ENCODE results near the gene TLCD1. TPM values are rescaled to one million over a fixed set of nuclear protein-coding genes. Genes with fewer than 3 reads are reported as not detected.
"Not testable (repeated sequence)": the region's sequence is repeated elsewhere in the genome, so short reads cannot be mapped to it uniquely, and the experiment has no call there.

TLCD1 gene
- total RNA-seq, 1 donor from 2014 or later, result 2.6 TPM

- DNase-seq; intact Hi-C loops (cut with micrococcal nuclease); ATAC-seq: not testable (repeated sequence)
Observed at GRCh38 chr17:28735913-28736769, 10.1 kb upstream of the TLCD1 start.

DNA sequence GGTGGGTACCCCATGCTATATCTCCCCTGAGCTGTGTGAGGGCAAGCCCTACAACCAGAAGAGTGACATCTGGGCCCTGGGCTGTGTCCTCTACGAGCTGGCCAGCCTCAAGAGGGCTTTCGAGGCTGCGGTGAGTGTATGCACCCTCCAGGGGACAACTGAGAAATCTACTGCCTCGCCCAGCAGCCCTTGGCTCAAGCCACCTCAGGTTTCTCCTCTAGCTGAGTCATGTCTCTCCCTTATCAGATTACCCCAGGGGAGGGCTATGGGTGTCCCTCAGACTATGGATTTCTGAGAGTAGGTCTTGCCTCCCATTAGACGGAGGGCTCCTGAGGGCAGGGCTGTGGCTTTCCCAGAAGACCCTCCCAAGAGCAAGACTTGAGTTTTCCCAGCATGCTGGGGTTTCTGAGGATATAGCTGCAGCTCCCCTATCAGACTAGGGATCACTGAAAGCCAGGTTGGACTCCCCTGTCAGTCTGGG, 9.2 kb upstream of the TLCD1 start:
- intact Hi-C loops (cut with micrococcal nuclease), result no loop called here
- no peak for ATAC-seq
- no peak for DNase-seq

DNA sequence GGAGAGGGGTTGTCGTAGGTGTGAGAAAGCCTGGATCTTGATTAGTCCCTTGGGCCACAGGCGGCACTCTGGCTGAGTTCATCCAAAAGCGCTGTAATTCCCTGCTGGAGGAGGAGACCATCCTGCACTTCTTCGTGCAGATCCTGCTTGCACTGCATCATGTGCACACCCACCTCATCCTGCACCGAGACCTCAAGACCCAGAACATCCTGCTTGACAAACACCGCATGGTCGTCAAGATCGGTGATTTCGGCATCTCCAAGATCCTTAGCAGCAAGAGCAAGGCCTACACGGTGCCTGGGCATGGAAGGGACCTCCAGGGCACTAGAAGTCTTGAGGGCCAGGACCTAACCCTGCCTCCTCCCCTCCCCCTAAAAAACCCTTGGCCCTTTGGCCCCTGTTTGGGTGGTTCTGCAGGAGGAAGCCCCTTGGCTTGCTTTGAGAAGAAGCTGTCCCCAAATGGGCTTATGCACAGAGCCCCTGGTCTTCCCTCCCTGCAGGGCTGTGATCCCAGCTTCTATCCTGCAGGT, 8.7 kb upstream of the TLCD1 start:
- DNase-seq (no peak), ATAC-seq (no peak)
- intact Hi-C loops (cut with micrococcal nuclease), result no loop called here

- ATAC-seq (no peak), DNase-seq (no peak)
- intact Hi-C loops (cut with micrococcal nuclease), result no loop called here
Observed at GRCh38 chr17:28733346-28733745, 7.3 kb upstream of the TLCD1 start.

GRCh38 chr17:28729950-28730330, 3.9 kb upstream of the TLCD1 start:
- intact Hi-C loops (cut with micrococcal nuclease), result loop anchor here (2.0 kb wide), 1 partner anchor 21 kb away; no protein-coding TSS in a partner anchor
- no peak for DNase-seq
- no peak for ATAC-seq

DNA sequence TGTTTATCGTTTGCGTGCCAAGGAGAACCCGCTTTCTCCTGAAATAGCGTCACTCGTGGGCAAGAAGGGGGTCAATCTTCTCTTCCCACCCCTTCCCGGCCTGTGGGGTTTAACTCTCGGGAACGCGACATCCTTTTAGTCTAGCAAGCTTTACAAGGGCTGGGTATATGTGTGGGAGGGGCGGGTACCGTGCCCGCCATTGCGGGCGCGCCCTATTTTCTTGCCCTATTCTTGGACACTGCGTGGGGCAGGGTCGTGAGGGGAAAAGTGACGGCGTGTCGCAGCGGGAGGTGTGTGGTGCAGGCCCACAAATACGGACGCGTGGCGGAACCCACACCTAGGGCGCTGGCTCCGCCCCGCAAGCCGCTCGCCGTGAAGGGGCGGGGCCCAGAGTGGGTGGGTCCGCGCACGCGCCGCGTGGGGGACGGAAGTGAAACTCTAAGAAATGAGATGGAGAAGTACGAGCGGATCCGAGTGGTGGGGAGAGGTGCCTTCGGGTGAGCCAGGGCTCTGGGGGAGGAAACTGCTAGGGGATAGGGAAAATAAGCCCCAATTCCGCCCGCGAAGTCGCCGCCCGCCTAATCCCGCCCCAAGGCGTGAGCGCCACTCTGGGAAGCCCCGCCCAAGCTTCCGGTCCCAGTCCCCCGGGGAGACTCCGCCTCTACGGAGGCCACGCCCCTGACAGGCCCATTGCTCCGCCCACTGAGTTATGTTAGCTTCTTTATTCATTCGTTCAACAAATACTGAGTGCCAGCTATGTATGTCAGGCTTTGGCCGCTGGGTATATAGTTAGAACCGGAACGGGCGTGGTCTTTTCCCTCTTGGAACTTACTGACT, 2.5 kb upstream of the TLCD1 start, which contains the start of gene NEK8:
Gene NEK8 (plus strand): TSS at position 425 of the 837 bp plus-strand sequence. CDS start 26 bp downstream, at position 451.
- intact Hi-C loops (cut with micrococcal nuclease), result loop anchor here (2.0 kb wide), 1 partner anchor 22 kb away; no protein-coding TSS in a partner anchor
- DNase-seq (peak; percentile 97), ATAC-seq (peak; percentile 77)

- ATAC-seq (peak; percentile 79), DNase-seq (peak; percentile 95)
- intact Hi-C loops (cut with micrococcal nuclease), result no loop called here
Observed at GRCh38 chr17:28726627-28727491, 826 bp upstream of the TLCD1 start.

DNA sequence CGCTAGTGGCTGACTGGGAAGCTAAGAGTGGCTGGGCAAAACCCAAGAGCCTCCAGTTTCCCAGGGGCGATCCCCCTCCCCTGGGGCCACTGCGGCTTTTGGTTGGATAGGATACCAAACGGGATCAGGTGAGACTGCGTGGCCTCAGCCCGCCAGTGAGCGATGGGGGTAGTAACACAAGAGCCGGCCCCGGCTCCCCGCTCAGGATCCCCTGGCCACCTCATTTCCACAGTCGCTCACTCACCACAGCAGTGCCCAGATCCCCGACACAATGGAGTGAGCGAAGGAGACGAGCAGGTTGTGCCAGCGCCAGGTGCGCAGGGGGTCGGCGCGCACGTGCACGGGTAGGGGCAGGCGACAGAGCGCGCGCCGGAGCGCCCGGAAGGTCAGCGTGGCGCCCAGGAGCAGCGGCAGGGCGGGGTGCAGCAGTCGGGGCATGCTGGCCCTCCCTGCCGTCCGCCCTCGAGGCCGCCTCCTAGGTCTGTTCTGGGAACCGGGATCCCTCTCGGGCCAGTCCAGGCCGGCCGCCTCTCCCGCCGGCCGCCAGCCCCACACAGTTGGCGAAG, 290 bp downstream of the TLCD1 start:
- DNase-seq (peak; percentile 83), ATAC-seq (no peak)
- intact Hi-C loops (cut with micrococcal nuclease), result no loop called here

GRCh38 chr17:28725166-28725659, 820 bp downstream of the TLCD1 start:
- no peak for DNase-seq
- no peak for ATAC-seq
- intact Hi-C loops (cut with micrococcal nuclease), result no loop called here

GRCh38 chr17:28724500-28725165, 1.4 kb downstream of the TLCD1 start:
- peak; percentile 12 for DNase-seq
- ATAC-seq, result no peak
- intact Hi-C loops (cut with micrococcal nuclease), result no loop called here

GRCh38 chr17:28723836-28724499, 2.1 kb downstream of the TLCD1 start:
- intact Hi-C loops (cut with micrococcal nuclease); DNase-seq; ATAC-seq: not testable (repeated sequence)

DNA sequence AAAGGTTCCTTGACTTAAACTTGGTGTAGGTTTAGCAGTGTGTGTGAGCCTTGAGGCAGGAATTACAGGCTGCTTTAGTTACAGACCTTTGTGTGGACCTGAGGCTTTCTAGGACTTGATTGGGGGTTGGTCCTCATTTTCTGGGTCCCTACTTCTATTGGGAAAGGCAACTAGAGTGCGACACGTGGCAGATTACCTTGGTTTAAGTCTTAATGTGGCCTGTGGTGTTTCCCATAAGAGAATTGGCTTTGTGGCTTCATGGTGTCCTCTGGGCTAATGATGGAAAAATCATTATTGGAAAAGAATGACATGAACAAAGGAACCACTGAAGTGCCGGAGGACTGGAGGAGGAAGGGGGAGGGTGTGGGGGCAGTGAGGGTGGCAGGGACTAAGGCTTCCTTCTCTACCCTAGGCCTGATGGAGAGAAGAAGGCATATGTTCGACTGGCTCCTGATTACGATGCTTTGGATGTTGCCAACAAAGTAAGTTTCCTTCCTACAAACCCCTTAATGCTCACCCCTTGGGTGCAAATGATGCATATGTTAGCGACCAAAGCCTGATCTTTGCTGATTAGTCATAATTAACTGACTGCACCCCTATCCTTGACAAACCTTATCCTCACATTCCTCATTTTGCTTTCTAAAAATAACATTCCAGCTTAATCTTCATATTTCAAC, 2.7 kb downstream of the TLCD1 start:
- DNase-seq (no peak), ATAC-seq (no peak)
- intact Hi-C loops (cut with micrococcal nuclease), result no loop called here

GRCh38 chr17:28722417-28723158, 3.4 kb downstream of the TLCD1 start:
- intact Hi-C loops (cut with micrococcal nuclease), result no loop called here
- no peak for ATAC-seq
- DNase-seq, result no peak

- ATAC-seq; intact Hi-C loops (cut with micrococcal nuclease): not testable (repeated sequence)
- DNase-seq, result peak; percentile 19
Observed at GRCh38 chr17:28720997-28721329, 5.1 kb downstream of the TLCD1 start.

DNA sequence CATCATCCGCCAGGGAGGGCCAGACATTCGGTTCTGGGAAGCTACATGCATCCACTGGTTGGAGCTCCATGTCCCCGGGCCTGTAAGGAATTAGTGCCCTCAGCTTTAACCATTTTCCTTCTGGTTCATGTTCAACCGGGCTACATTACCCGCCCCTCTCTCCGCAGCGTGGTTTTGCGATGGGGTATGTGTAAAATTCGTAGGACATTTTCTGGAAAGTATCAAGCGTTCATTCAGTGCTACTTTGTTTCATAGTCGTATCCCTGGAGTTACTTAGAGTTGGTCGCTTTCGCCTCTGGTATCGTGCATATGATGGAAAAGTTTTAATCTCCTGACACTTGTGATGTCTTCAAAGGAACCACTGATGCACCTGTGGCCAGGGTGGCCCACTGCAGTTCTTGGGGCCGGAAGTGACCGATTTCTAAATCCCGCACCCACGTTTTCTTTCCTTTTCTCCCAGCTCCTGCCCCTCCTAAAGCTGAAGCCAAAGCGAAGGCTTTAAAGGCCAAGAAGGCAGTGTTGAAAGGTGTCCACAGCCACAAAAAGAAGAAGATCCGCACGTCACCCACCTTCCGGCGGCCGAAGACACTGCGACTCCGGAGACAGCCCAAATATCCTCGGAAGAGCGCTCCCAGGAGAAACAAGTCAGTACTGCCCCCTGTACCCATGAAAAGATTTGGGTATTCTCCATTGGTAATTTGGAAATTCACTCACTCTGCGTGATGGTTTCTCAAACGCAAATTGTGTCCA, 5.6 kb downstream of the TLCD1 start:
- intact Hi-C loops (cut with micrococcal nuclease), result no loop called here
- ATAC-seq (no peak), DNase-seq (no peak)

Data from left ventricle myocardium superior (tissue), 1 donor.